ENCODE data around the gene ADCY4. TPM values are rescaled to one million over a fixed set of nuclear protein-coding genes. Genes with fewer than 3 reads are reported as not detected.

ADCY4 gene
- total RNA-seq, 1 experiment from 2014 or later: 0.86 TPM

- TF ChIP-seq CTCF (IDR thresholded peaks at IDR 0.05 in 2 of 3, conservative IDR thresholded peaks at IDR 0.05 in 1 of 3; ENCODE audit: borderline replicate concordance in 1 of 3, insufficient read depth in 1 of 3, low read depth in 2 of 3, low read length in 2 of 3) (no peak), EZH2phosphoT487 (IDR thresholded peaks at IDR 0.05; ENCODE audit: borderline replicate concordance) (no peak), RAD21 (IDR thresholded peaks at IDR 0.05; ENCODE audit: low read depth) (no peak), SIN3A (IDR thresholded peaks at IDR 0.05; ENCODE audit: low read depth) (no peak)
Measured at GRCh38 chr14:24353559-24354481, 18.9 kb upstream of the ADCY4 start (continued).

- peak; percentile 70 for ATAC-seq
- ChIA-PET RAD21 (ENCODE audit: low non-redundant PET in 1 of 2, low total read pairs in 2 of 2, uncharacterized antibody in 2 of 2, unreplicated experiment in 2 of 2) (no interaction called here), POLR2A (interaction anchor here (1.0 to 1.4 kb wide), 3 partner anchors 14 to 80 kb away, joined by 3 to 4 read pairs (median 3); no protein-coding TSS in a partner anchor)
Measured at GRCh38 chr14:24351517-24351916, 16.6 kb upstream of the ADCY4 start.

More at GRCh38 chr14:24351517-24351916, 16.6 kb upstream of the ADCY4 start:
- intact Hi-C loops (cut with micrococcal nuclease): no loop called here
- BruUV-seq (replicated peaks): no TSS peak
- Histone ChIP-seq H2AFZ (ENCODE audit: low read depth, low read length, poor library complexity, severe bottlenecking) (no peak overlapping the region), H3K9me2 (ENCODE audit: insufficient read depth) (no peaks in the 10 kb centered on the region), H3K4me3 (replicated peaks in 1 of 2; ENCODE audit: low read depth in 1 of 2, low read length in 2 of 2) (no peak overlapping the region), H4K20me1 (ENCODE audit: insufficient read depth) (no peaks in the 10 kb centered on the region), H3K36me3 (ENCODE audit: control insufficient read depth in 1 of 2, insufficient read depth in 2 of 2, low read length in 2 of 2) (no peaks in the 10 kb centered on the region), H3K79me2 (ENCODE audit: insufficient read depth, low read length) (no peaks in the 10 kb centered on the region), H3K9me3 (ENCODE audit: control insufficient read depth in 1 of 2, insufficient read depth in 1 of 2, low read depth in 1 of 2, low read length in 2 of 2) (no peaks in the 10 kb centered on the region), H3K27me3 (ENCODE audit: insufficient read depth, low read length) (no peaks in the 10 kb centered on the region), H3K27ac (ENCODE audit: low read depth, low read length) (no peak overlapping the region), H3K9ac (ENCODE audit: low read length) (no peak overlapping the region), H3K4me2 (ENCODE audit: low read length) (no peak overlapping the region), H3K4me1 (ENCODE audit: control insufficient read depth in 1 of 2, insufficient read depth in 2 of 2, low read length in 2 of 2) (peaks cover 5 to 22% of the 10 kb centered on the region in 2 experiments; a peak in 3 of 4 replicates)
- no peak for DNase-seq (ENCODE audit: low read depth, low spot score)
- CTCF ChIA-PET: interaction anchor here (1.4 to 1.8 kb wide), 3 partner anchors 15 to 80 kb away, joined by 8 to 9 read pairs (median 8); no protein-coding TSS in a partner anchor
- TF ChIP-seq MAX (IDR thresholded peaks at IDR 0.05) (no peak), CTCF (IDR thresholded peaks at IDR 0.05 in 2 of 3, conservative IDR thresholded peaks at IDR 0.05 in 1 of 3; ENCODE audit: borderline replicate concordance in 1 of 3, insufficient read depth in 1 of 3, low read depth in 2 of 3, low read length in 2 of 3) (0 out of 6 replicates have a peak, but pooled peaks of 2 of the 3 experiments have one; percentile 12 to 14), ZBTB33 (IDR thresholded peaks at IDR 0.05; ENCODE audit: extremely low read depth, insufficient replicate concordance, low read length) (no peak), EGR1 (IDR thresholded peaks at IDR 0.05; ENCODE audit: low read depth) (no peak), POLR2A (IDR thresholded peaks at IDR 0.05; ENCODE audit: borderline replicate concordance, extremely low read depth, insufficient read depth, insufficient read length) (no peak), POLR2AphosphoS5 (IDR thresholded peaks at IDR 0.05; ENCODE audit: low read depth, low read length) (no peak), SRF (IDR thresholded peaks at IDR 0.05; ENCODE audit: low read depth) (no peak), CEBPB (IDR thresholded peaks at IDR 0.05; ENCODE audit: low read depth) (no peak), JUND (IDR thresholded peaks at IDR 0.05) (no peak), SP1 (IDR thresholded peaks at IDR 0.05; ENCODE audit: low read depth) (no peak), RAD21 (IDR thresholded peaks at IDR 0.05; ENCODE audit: low read depth) (peak; percentile 30; the same call in 1 of the 2 replicates), ATF3 (IDR thresholded peaks at IDR 0.05) (no peak), SIN3A (IDR thresholded peaks at IDR 0.05; ENCODE audit: low read depth) (no peak)
